ENCODE results near the gene MOGAT2.
A peak's percentile ranks its signal among the peaks of the same experiment; 100 is the strongest.

Gene MOGAT2

DNA sequence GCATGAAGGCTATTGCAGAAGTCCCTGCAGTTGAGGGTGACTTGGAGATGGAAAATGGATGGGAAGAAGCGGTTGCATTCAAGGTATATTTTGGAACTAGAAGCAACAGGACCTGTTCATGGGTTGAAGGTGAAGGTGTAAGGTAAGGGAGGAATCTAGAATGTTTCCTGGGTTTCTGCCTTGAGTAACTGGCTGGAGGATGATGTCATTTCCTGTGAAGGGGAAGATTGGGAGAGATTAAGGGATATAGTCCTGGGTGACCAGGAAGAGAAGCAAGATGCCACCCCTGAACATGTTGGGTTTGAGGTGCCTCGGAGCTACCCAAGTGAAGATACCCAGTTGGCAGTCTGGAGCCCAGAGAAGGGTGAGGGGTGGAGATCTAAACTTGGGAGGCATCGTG is 12.1 kb upstream of the MOGAT2 start:
- H3K27ac ChIP-seq = no peak overlapping the region
- TF ChIP-seq, protein P1, sequence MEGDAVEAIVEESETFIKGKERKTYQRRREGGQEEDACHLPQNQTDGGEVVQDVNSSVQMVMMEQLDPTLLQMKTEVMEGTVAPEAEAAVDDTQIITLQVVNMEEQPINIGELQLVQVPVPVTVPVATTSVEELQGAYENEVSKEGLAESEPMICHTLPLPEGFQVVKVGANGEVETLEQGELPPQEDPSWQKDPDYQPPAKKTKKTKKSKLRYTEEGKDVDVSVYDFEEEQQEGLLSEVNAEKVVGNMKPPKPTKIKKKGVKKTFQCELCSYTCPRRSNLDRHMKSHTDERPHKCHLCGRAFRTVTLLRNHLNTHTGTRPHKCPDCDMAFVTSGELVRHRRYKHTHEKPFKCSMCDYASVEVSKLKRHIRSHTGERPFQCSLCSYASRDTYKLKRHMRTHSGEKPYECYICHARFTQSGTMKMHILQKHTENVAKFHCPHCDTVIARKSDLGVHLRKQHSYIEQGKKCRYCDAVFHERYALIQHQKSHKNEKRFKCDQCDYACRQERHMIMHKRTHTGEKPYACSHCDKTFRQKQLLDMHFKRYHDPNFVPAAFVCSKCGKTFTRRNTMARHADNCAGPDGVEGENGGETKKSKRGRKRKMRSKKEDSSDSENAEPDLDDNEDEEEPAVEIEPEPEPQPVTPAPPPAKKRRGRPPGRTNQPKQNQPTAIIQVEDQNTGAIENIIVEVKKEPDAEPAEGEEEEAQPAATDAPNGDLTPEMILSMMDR (conservative IDR thresholded peaks at IDR 0.05) = no peak
- TF ChIP-seq ZFX (IDR thresholded peaks at IDR 0.05) = no peak

- H3K27ac ChIP-seq = no peak overlapping the region
- TF ChIP-seq ZFX (IDR thresholded peaks at IDR 0.05) = no peak
- TF ChIP-seq, protein P1 (conservative IDR thresholded peaks at IDR 0.05) = peak; percentile 98
Measured at GRCh38 chr11:75706260-75706729, 11.3 kb upstream of the MOGAT2 start.

- no peak for TF ChIP-seq ZFX (IDR thresholded peaks at IDR 0.05)
- TF ChIP-seq, protein P1 (conservative IDR thresholded peaks at IDR 0.05) = no peak
- no peak overlapping the region for H3K27ac ChIP-seq
Measured at GRCh38 chr11:75714211-75714610, 3.4 kb upstream of the MOGAT2 start.

DNA sequence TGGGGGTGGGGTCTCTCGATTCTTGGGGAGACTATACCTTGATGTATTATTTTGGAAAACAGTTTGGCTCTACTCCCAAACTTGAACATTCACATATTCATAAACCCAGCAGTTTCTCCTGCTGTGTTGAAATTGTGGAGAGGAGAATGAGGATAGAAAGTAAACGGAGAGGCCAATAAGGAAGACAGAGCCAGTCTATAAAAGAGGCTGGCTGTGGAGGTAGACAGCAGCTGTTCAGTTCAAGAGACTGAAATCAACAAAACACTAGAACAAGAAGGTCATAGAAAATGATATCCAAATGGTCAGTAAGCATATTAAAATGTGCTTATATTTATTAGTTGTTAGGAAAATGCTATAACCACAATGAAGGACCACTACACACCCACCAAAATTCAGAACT is 1.9 kb upstream of the MOGAT2 start:
- TF ChIP-seq, protein P1 (conservative IDR thresholded peaks at IDR 0.05) = no peak
- no peak for TF ChIP-seq ZFX (IDR thresholded peaks at IDR 0.05)

DNA sequence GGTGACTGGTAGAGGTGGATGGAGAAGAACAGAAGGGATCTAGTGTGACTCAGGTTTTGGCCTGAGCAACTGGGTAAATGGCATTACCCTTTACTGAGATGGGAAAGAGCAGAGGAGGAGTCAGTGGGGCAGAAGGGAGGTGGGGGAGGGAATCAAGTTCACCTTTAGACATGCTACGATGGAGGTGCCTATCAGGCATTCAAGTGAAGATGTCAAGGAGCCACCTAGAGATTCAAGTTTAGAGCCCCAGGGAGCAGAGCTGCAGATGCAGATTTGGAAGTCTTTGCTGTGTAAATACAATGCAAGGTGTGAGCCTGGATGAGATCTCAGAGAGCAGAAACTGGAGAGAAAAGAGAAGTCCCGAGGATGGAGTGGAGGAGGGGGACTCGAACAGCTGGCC is 979 bp upstream of the MOGAT2 start:
- H3K27ac ChIP-seq = no peak overlapping the region; the same call in 1 of the 2 replicates
- TF ChIP-seq ZFX (IDR thresholded peaks at IDR 0.05) = no peak
- TF ChIP-seq, protein P1 (conservative IDR thresholded peaks at IDR 0.05) = no peak

More for the DNA sequence above, 1.9 kb upstream of the MOGAT2 start:
- no peak overlapping the region for H3K27ac ChIP-seq

DNA sequence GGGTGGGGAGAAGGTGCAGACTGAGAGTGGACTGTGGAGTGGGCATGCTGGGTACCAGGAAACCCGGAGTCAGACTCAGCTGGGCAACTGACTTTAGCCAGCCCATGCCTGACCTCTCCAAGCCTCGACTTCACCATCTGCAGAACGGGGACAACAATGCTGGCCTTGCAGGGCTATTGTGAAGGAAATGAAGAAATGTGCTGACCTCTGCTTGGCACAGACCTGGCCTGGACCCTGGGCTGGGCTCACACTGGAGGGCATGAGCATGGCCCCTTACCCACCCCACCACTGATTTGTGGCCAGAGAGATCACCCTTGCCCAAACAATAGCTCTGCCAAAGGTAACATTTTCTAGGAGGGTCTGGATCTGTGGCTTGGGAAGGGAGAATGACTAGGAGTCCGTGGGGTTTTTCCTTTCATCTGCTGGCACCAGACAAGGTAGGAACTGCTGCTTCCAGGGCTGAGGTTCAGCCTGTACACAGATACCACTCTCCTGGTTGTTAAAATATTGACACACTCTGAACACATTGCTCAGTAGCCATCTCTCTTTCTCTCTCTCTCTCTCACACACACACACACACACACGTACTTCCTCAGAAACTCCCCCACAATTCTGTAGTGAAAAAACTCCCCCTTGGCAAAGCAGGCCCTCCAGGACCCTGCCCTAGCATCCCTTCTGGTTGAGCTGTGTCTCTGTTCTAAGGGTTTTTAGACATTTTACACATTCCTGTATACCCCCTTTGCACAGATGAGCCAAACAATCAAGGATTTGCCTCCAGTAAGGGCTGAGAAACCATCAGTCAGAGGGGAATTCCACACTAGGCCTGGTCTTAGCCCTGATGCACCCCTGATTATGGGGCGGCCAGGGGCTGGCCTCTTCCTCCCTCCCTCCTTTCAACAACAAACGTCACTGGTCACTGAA is 1.0 kb downstream of the MOGAT2 start:
- no peak for TF ChIP-seq ZFX (IDR thresholded peaks at IDR 0.05)
- H3K27ac ChIP-seq = peak overlapping the region; percentile 71

- TF ChIP-seq, protein P1 (conservative IDR thresholded peaks at IDR 0.05) = no peak
- no peak for TF ChIP-seq ZFX (IDR thresholded peaks at IDR 0.05)
- H3K27ac ChIP-seq = peak overlapping the region; percentile 71
Measured at GRCh38 chr11:75719340-75720239, 2.0 kb downstream of the MOGAT2 start.

All from C4-2B (cell line).